Measurements from ENCODE around the gene TTLL10.

DNA sequence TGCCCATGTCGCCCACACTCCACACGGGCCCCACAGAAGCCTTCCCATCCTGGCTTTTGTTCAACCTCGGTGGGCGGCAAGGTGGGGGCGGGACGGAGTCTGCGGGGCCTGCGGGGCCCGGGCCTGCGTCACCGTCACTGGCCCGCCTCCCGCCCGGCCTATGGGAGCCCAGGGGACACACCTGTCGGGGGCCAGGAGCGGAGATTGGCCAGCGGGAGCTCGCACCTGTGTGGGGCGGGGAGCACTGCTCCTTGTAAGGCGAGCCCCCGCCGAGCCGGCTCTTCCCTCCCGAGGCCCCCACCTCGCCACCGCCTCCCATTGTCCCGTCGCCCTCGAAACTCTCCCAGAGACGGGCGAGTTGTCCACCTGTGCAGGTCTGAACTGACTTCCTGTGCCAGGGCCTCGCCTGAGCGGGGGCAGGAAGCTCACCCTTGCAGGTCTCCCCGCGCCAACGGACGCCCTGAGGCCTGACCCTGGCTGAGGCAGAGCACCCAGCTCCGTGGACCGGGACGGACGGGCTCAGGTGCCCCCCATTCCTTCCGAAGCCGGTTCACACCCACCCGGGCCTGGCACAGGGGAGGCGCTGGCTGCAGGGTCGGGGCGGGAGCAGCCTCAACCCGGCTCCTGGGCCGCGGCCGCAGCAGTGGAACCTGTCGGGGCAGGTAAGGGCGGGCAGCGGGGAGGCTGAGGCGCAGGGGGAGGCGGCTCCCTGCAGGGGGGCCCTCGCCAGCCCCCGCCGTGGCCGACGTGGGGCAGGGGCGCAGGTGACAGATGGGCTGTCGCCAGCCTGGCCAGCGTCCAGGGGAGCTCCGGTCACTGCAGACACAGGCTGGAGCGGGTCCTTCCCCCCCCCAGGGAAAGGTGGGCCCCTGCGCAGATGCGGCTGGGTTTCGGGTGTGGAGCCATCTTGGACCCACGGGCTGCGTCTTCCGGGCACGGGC is 10.8 kb upstream of the TTLL10 start:
- TF ChIP-seq, protein P1, sequence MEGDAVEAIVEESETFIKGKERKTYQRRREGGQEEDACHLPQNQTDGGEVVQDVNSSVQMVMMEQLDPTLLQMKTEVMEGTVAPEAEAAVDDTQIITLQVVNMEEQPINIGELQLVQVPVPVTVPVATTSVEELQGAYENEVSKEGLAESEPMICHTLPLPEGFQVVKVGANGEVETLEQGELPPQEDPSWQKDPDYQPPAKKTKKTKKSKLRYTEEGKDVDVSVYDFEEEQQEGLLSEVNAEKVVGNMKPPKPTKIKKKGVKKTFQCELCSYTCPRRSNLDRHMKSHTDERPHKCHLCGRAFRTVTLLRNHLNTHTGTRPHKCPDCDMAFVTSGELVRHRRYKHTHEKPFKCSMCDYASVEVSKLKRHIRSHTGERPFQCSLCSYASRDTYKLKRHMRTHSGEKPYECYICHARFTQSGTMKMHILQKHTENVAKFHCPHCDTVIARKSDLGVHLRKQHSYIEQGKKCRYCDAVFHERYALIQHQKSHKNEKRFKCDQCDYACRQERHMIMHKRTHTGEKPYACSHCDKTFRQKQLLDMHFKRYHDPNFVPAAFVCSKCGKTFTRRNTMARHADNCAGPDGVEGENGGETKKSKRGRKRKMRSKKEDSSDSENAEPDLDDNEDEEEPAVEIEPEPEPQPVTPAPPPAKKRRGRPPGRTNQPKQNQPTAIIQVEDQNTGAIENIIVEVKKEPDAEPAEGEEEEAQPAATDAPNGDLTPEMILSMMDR (IDR thresholded peaks at IDR 0.05): peak in 1 of 5 experiments; percentile 2
- TF ChIP-seq EP300 (IDR thresholded peaks at IDR 0.05; ENCODE audit: low read depth) (no peak), POLR2A (IDR thresholded peaks at IDR 0.05) (peak; percentile 99), POLR2AphosphoS5 (IDR thresholded peaks at IDR 0.05) (peak; percentile 65 to 97 (median 95))

Measured in transverse colon (tissue), 4 donors.